Measurements from ENCODE around the gene ROBO2. TPM values are rescaled to one million over a fixed set of nuclear protein-coding genes. Genes with fewer than 3 reads are reported as not detected.

Gene ROBO2
- total and polyA plus RNA-seq, 10 of the 15 experiments (the other 5 are each of a cell fraction or from before 2014, with no cell fraction given), result 0.22 to 2.5 (median 0.81) TPM

DNA sequence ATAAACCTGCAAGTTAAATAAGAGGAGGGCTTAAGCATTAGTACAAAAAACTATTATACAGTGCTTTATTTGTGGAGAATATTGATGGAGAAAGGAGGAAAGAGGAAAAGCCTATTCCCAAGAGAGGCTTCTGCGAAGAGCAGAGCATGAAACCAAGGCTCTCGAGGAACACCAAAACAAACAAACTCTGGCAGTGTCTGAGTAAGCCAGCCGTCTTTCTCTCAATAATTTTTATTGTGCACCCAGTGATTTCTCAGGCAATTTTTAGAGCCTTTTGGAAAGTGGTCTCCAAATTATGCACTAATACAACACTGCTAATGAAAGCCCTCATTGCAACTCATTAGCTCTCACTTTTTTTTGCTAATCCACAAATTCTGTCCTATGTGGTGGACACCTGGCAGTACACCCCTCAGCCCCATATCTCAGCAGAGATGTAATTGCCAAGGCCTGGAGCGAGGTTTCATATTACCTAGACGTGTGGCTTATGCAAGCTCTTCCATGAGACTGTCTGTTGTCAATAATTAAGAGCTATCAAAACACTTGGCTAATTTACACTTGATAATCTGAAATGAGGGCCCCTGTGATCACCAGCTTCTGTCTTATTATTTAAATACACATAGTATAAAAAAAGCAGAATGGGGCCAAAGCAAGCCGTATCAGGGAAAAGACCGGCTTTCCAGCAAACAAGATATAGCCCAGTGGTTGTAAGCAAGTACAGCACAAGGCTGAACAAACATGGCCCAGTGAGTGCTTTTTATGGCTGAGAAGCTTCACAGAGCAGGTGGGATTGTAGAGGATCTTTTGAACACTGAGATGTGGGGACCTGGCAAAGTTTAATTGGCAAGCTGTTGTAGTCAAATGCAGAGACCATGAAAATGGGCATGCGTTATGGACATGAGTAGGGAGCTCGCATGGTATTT, 216.9 kb downstream of the ROBO2 start:
- POLR2A ChIA-PET, result no interaction called here
- Histone ChIP-seq H3K36me3 (ENCODE audit: control insufficient read depth in 2 of 2, insufficient read depth in 2 of 2, low read length in 1 of 2) (no peaks in the 10 kb centered on the region), H3K4me1 (ENCODE audit: control insufficient read depth, insufficient read depth, low read length) (no peaks in the 10 kb centered on the region), H3K9me3 (replicated peaks; ENCODE audit: control insufficient read depth, insufficient read depth, low read length) (no peaks in the 10 kb centered on the region), H3K79me2 (ENCODE audit: control insufficient read depth, insufficient read depth, low read length) (no peaks in the 10 kb centered on the region), H3K9ac (ENCODE audit: control insufficient read depth, insufficient read depth, low read length) (no peak overlapping the region), H2AFZ (ENCODE audit: control insufficient read depth, low read depth, low read length) (no peak overlapping the region), H3K27ac (ENCODE audit: control insufficient read depth, insufficient read depth) (no peak overlapping the region), H3K27me3 (replicated peaks in 1 of 2; ENCODE audit: control insufficient read depth in 2 of 2, insufficient read depth in 2 of 2, low read length in 1 of 2) (no peaks in the 10 kb centered on the region), H4K20me1 (ENCODE audit: control insufficient read depth, insufficient read depth) (no peaks in the 10 kb centered on the region), H3K4me2 (ENCODE audit: control insufficient read depth, insufficient read depth) (no peak overlapping the region), H3K4me3 (no peak overlapping the region)
- DNase-seq (ENCODE audit: low read depth, low spot score), result no peak
- RAD21 ChIA-PET (ENCODE audit: unreplicated experiment), result no interaction called here
- WGBS (ENCODE audit: insufficient coverage, insufficient replicate concordance, low lambda C conversion rate, missing lambda C conversion rate), result 17% methylated on average over 9 of the region's 9 CpGs
- BruUV-seq (replicated peaks), result no TSS peak
- CTCF ChIA-PET, result interaction anchor here (0.6 to 2.0 kb wide), 5 partner anchors 11 to 504 kb away, joined by 4 to 6 read pairs (median 5); no protein-coding TSS in a partner anchor
- no peak for FAIRE-seq
- intact Hi-C loops (cut with micrococcal nuclease; ENCODE audit: unreplicated experiment), result loop anchor here (5.0 to 10.0 kb wide), 2 partner anchors 505 to 672 kb away; no protein-coding TSS in a partner anchor
- TF ChIP-seq STAT3 (IDR thresholded peaks at IDR 0.05; ENCODE audit: low read depth, low read length) (no peak), ZZZ3 (IDR thresholded peaks at IDR 0.05; ENCODE audit: control insufficient read depth, insufficient read length, low read depth) (no peak), NR2C2 (IDR thresholded peaks at IDR 0.05; ENCODE audit: borderline replicate concordance, control insufficient read depth, insufficient read length, low read depth) (no peak), RBBP5 (conservative IDR thresholded peaks at IDR 0.05) (no peak)
- TF ChIP-seq, protein P1, sequence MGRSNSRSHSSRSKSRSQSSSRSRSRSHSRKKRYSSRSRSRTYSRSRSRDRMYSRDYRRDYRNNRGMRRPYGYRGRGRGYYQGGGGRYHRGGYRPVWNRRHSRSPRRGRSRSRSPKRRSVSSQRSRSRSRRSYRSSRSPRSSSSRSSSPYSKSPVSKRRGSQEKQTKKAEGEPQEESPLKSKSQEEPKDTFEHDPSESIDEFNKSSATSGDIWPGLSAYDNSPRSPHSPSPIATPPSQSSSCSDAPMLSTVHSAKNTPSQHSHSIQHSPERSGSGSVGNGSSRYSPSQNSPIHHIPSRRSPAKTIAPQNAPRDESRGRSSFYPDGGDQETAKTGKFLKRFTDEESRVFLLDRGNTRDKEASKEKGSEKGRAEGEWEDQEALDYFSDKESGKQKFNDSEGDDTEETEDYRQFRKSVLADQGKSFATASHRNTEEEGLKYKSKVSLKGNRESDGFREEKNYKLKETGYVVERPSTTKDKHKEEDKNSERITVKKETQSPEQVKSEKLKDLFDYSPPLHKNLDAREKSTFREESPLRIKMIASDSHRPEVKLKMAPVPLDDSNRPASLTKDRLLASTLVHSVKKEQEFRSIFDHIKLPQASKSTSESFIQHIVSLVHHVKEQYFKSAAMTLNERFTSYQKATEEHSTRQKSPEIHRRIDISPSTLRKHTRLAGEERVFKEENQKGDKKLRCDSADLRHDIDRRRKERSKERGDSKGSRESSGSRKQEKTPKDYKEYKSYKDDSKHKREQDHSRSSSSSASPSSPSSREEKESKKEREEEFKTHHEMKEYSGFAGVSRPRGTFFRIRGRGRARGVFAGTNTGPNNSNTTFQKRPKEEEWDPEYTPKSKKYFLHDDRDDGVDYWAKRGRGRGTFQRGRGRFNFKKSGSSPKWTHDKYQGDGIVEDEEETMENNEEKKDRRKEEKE (IDR thresholded peaks at IDR 0.05), result no peak
- TF ChIP-seq, protein P2, sequence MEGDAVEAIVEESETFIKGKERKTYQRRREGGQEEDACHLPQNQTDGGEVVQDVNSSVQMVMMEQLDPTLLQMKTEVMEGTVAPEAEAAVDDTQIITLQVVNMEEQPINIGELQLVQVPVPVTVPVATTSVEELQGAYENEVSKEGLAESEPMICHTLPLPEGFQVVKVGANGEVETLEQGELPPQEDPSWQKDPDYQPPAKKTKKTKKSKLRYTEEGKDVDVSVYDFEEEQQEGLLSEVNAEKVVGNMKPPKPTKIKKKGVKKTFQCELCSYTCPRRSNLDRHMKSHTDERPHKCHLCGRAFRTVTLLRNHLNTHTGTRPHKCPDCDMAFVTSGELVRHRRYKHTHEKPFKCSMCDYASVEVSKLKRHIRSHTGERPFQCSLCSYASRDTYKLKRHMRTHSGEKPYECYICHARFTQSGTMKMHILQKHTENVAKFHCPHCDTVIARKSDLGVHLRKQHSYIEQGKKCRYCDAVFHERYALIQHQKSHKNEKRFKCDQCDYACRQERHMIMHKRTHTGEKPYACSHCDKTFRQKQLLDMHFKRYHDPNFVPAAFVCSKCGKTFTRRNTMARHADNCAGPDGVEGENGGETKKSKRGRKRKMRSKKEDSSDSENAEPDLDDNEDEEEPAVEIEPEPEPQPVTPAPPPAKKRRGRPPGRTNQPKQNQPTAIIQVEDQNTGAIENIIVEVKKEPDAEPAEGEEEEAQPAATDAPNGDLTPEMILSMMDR (IDR thresholded peaks at IDR 0.05 in 2 of 3, conservative IDR thresholded peaks at IDR 0.05 in 1 of 3; ENCODE audit: control insufficient read depth in 2 of 3, extremely low read depth in 1 of 3, insufficient read depth in 1 of 3, low read depth in 3 of 3, low read length in 3 of 3), result no peak
- in situ Hi-C loops (cut with MboI), result loop anchor here (10.0 kb wide), 1 partner anchor 222 kb away; no protein-coding TSS in a partner anchor
- SMC1A ChIA-PET (ENCODE audit: uncharacterized antibody, unreplicated experiment), result interaction anchor here (1.1 kb wide), 1 partner anchor 577 kb away, joined by 4 read pairs; no protein-coding TSS in a partner anchor
- no peak for ATAC-seq

Measured in GM12878 (cell line).